NCI-H1694 (cell line): Measurements from ENCODE around the gene POLR3A.
"Not testable (repeated sequence)": the region's sequence is repeated elsewhere in the genome, so short reads cannot be mapped to it uniquely, and the experiment has no call there.

ENCODE experiments used
- DNase-seq: peaks from one replicate; lab custom pipeline; 2025; lab: John Stamatoyannopoulos, UW

The POLR3A gene

DNA sequence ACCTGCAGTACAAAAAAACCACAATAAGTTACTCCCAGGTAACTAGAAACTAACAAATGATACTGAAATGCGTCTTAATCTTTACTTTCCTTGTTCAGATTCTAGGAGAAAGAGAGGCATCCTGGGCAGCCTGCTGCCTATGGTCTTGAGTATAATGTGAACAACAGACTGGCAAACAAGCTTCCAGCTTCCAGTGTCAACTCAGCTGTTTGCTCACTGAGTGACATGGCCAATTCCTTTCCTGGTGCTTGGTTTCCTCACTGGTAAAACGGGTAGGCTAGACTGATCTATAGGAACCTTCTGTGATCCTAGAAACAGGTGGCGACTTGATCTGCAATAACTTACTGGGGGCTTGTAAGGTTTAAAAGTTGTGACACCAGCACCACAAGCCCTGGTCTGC, 10.1 kb downstream of the POLR3A start:
- no peak for DNase-seq

DNA sequence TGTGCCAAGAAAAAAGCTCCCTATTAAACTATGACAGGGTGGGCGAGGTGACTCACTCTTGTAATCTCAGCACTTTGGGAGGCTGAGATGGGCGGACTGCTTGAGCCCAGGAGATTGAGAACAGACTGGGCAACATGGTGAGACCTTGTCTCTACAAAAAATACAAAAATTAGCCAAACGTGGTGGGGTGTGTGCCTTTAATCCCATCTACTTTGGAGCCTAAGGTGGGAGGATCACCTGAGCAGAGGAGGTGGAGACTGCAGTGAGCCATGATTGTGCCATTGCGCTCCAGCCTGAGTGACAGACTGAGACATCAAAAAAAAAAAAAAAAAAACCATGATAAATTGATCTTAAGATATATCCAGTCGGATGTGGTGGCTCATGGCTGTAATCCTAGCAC, 11.5 kb downstream of the POLR3A start:
- no peak for DNase-seq

DNA sequence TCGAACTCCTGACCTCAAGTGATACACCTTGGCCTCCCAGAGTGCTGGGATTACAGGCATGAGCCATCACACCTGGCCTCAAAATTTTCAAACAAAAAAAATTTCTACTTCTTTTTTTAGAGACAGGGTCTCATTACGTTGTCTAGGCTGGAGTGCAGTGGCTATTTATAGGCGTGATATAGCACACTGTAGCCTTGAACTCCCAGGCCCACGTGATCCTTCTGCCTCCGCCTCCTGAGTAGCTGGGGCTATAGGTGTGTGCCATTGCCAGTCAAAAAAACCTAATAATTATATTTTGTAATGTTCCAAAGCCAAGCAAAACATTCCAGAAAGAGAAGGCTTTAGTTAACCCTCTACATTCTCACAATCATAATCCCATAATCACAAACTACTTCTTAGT, 13.8 kb downstream of the POLR3A start:
- no peak for DNase-seq

DNA sequence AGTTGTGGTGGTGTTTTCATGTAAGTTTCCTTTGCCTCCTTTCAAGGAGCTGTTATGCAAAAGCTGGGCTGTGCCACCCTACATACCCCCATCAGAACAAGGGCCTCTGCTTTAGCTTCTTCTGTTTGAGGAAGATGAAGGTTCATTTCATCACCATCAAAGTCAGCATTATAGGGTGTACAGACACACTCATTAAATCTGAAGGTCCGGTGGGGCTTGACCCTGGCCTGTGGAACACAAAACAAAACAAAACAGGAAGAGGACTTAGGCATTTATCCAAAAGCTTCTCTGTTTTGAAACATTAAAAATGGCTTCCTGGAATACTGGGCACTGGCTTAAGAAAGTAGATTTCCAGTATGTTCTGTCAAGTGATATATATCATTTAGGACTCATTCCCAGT, 15.8 kb downstream of the POLR3A start:
- DNase-seq = no peak

DNA sequence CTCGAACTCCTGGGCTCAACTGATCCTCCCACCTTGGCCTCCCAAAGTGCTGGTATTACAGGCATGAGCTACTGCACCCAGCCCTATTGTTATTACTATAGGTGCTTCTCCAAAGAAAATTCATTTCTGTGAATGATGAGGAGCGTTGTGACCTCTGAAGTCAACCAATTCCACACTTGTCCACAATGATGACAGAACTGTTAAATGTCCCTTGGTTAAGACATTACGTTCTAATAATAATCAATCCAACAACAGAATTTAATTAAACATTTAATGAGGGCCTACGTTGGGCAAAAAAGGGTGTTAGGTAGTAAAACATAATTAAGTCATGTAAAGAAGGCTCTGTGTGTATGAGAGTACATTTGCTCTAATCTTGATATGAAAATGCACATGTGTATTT, 18.2 kb downstream of the POLR3A start:
- DNase-seq = no peak

DNA sequence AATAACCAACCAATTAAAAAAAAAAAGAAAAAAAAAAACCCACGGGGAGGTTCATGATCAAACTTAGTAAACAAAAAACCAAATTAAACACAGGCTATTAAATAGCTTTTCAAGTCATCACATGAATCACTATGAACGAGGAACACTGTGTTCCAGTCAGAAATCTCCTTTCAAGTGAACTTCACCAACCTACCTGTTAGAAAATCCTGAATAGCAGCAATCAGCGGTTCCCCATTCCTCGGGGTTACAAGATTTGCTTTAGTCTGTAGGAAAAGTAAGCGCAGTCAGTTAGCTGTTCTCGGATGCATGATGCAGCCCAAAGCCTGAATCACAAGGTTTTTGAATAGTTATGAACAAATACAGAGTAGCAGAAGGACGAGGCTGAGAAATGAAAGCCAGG, 19.0 kb downstream of the POLR3A start:
- DNase-seq = no peak

DNA sequence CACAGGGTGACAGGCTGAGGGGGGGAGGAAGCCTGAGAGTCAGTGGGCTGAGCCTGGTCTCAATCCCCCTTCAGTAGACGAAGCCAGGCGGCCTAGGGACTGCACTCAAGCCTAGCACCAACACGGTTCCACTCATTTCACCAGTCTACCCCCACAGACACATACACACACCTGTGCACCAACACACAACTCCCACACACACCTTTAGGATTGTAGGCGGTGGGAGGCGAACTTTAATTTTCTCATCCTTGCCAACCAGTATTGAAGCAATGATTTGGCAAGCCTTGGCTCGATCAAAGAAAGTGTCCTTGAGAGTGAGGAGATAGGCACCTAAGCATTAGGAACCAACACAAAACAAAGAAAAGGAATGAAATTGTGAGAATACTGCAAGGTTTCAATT, 19.7 kb downstream of the POLR3A start:
- no peak for DNase-seq

DNA sequence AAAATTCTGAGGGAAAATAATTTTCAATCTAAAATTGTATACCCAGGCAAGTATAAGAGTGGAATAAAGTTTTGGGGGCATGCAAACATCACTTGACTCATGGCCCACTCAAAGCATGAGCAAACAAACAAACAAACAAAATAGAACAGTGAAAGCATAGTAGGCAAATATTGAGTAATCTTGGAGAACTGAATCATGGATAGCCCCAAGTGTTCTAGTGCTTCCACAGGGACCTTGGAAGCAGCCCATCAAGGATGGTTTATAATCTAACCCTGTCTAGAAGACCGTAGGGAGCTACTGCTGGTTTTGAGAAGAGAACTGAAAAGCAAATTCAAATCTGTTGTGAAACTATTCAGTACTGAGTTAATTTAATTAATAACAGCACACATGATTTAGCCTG, 22.1 kb downstream of the POLR3A start:
- DNase-seq = no peak

DNA sequence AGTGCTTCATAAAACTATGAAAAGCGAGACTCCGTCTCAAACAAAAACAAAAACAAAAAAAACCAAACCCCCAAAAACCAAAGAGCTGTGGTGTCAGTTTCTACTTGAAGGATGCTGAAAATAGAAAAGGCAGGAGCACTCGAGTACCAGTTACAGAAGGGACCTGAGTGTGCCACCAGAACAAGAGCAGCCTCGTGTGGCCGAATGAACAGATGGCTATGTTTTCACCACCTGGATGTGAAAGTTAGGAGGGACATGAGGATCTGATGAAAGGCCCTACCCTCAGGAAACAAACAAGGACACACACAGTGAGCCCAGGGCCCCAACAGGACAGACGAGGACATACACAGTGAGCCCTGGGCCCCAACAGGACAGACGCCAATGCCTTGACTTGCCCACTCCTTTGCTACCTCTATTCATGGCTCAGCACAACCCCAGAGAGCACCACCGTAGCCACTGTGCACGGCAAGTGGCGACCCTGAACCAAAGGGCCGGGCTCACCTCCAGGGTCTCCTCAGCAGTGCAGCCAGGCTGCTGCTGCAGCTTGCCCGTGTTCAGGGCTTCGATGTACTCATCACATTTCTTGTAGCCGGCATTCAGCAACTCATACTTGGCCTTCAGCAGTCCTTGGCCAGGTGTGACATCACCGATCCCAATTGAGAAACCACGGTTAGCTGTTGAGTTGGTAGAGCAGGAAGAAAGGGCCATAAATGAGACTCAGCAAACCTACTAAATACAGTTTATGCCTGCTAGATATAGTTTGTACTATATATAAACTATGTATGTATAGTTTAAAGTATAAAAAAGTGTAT, 24.9 kb downstream of the POLR3A start:
- DNase-seq = no peak

DNA sequence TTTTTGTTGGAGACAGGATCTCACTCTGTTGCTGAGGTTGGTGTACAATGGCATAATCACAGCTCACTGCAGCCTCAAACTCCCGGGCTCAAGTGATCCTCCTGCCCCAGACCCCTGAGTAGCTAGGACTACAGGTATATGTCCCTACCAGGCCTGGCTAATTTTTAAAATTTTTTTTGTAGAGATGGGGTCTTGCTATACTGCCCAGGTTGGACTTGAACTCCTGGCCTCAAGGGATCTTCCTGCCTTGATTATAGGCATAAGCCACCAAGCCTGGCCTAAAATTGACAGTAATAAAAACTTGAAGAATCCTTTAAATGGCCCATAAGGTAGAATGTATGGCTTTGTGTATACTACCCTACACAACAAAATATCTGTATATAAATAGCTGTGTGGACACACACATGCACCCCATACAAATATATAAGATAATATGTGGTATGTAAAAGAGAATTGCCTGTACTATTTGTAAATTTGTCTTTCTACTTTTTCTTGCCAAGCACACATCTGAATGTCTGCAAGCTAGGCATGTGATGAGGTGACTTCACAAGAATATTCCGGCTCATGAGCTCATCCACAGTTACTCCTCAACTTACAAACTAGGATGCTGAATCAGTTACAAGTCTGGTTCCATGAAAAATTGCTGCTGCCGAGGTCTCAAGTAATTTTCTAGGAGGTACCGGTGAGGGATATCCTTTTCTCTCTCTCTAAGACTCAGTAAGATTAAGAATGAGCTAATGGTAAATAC, 26.6 kb downstream of the POLR3A start:
- no peak for DNase-seq

DNA sequence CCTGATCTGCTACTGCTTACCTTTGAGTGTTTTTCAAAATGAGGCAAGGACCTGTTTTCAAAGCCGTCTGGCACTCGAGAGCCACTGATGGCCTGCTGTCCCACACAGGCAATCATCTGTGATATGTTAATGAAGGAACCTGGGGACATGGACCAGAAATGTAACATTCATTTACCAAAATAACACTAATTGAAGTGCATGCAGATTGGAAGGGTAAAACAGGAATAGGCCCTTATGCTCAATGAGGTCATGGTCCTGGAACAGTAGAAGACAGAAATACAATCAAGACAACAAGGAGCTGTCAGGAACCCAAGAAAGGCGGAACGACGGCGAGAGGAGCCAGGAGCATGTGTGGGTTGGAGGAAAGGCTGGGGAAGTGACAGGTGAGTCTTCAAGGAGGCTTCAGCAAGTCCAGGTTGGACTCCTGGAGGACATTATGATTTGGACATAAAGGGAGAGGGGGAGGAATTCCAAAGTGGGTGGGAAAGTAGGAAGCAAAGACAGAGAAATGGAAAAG, 28.3 kb downstream of the POLR3A start:
- DNase-seq = no peak

DNA sequence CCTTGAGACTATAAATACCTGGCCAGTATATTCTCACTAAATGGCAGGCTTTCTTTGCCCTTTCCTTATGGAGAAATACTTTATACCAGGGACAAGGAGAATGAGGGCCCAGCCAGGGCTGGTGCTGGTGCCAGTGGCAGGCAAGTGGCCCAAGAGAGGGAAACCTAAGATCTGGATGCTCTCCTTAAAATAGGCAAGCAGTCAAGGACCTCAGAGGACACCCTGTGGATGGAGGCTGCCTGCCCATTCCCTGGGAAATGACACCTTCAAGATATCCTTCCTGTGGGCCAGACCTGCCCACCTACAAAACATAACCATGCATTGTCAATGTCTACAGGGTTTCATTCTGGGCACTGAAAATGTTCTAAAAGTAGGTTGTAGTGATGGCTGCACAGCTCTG, 29.1 kb downstream of the POLR3A start:
- no peak for DNase-seq

DNA sequence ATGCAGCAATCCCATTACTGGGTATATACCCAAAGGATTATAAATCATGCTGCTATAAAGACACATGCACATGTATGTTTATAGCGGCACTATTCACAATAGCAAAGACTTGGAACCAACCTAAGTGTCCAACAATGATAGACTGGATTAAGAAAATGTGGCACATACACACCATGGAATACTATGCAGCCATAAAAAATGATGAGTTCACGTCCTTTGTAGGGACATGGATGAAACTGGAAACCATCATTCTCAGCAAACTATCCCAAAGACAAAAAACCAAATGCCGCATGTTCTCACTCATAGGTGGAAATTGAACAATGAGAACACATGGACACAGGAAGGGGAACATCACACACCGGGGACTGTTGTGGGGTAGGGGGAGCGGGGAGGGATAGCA, 30.5 kb downstream of the POLR3A start:
- DNase-seq = not testable (repeated sequence)

DNA sequence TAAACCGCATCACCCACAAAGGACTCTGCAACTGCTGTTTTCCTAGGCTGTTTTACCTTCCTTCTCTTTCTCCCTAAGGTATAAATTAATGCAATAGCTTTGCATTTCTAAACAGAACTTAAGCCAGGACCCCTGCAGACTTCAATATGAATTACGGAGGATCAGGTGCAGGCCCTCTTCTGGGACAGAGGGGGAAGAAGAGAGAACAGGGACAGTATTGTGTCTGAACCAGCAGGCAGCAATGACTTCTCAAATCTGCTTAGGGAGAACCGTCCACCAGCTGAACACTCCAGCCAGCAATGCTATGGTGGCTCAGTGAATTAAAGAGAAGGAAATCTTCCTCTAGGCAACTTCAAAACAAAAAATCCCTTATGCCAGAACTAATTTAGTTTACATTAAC, 35.7 kb downstream of the POLR3A start:
- no peak for DNase-seq

DNA sequence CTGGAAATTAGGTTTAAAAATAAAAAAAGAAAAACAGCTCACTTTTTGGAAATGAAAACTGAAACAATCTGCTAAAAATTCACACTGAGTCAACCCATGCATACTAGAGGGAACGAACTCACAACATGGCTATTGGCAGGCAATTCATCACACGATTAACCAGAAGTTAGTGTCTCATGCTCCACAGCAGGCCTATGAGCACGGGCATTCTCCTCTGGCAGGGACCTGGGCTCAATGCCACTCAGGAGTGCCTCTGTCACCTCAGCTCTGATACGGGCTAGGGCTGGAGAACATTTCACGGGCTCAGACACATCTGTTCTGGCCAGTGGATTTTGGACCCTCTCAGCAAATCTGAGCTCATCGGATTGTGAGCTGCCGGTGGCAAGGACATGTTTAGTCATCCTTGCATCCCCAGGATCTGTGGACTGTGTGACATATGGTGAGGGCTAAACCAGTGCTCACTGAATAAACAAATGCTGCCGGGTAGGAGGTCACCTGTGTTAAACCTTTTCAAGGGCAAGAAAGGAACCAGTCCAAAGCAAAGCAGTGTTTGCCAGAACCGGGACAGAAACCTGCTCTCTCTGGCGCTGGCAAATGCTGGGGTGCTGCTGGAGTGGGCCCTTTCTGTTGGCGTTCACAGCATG, 40.1 kb downstream of the POLR3A start:
- DNase-seq = peak; percentile 52

DNA sequence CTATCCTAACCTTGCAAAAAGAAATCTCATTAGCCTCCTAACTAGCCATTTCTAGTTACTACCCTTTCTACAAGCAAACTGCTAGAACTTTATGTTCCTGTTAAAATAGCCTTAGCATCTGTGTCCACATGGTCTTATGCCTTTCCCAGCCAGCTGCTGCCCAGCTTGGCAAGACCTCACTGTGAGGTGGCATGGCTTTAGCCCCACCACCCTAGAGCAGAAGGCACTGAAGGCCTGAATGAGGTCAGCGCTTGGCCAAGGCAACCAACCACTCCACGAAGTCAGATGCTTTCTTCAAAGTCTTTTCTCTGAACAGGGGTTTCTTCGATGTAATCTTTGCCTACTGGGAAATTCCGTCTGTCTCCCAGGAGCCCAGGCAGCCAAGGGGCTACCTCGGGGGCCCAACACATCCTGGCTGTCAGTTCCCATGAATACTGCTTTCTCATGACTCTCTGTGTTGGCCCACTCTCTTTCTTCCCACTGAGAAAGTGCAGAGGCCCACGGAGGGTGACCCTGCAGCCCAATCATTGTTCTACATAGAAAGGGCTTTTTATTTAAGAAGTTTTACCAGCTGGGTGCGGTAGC, 41.6 kb downstream of the POLR3A start:
- no peak for DNase-seq

DNA sequence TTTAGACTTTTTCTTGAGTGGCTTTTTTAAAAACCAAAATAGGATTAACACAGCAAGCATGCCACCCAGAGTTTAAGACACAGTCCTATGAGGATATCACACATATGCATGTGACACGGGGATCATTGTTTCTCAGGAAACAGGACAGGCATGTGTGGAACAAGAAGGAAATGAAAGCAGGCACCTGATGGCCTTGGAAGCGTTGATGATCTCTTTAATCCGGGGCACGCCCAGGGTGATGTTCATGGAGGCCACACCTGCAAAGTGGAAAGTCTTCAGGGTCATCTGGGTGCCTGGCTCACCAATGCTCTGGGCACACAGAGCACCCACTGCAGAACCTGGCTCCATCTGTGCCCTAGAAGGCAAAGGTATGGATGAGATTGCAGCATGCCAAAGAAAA, 44.3 kb downstream of the POLR3A start:
- no peak for DNase-seq

DNA sequence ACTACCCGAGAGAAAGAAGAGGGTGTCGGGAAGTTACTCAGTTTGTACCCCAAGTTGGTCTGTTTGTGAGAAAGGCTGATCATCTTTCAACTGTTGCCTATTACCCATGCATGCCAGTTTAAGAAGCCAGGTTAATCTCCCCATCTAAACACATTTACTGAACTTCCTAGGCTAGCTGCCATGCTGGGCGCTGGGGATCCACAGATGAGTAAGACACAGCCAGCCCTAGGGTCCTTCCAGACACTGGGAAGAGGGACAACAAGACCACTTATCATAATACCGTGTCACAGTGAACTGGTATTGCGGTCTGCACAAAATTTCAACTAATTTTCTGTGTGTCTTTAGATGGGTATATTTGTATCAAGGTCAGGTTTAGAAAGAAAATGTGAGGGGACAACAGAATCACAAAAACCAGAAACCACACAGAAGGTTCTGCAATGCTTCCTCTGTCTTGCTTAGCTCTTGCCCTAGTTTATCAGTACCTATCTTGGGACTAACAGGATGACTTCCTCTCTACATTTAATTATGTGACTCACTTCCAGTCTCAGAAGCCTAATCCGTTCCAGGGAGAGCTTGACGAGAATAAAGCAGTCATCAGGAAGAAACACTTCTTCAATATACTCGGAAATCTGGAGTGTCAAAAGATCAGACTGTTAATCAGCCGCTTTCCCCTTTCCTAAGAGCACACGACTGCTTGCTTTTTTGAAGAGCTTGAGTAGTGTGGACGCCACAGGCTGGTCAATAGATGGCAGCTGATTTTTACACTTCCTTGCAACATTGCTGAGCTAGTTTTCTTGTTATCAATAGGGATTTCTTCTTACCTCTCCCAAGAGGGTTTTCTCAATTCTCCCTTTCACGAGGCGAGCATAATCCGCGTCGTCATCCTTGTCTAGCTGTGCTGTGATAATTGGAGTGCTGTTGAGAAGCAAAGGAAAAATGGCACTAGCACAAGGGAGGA, 45.7 kb downstream of the POLR3A start:
- DNase-seq = no peak

DNA sequence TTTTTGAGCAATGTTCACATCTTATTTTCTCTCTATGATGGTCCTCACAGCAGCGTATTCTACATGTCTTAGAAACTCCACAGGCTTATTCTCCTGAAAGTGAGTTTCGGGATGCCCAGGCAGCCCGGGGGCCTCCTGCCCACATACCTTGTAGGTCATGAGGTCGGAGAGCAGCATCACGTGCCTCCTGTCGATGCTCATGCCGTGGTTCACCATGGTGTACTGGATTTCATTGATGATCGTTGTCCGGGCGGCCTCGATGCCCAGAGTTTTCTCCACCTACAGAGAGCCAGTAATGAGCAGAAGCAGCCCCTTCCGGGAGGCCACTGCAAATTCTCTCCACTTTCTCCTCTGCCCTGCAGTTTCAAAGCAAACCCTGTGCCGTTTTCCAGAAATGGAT, 48.0 kb downstream of the POLR3A start:
- no peak for DNase-seq

DNA sequence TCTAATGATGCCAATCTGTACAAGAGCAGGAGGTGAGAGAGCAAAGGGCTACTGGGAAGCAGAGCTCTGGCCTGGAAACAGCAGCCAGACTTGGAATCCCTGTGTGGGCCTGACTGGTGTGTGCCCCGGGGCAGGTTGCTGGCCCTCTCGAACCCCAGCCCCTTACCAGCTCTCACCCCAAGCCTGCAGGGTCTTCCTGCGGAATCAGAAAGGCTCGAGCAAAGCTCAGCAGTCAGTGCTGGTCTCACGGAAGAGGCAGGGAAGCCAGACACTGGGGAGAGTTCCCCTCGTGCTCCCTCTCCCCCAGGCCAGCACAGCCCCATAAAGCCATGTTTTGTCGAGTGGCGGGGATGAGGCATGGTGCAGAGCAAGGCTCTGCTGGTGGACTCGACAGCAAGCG, 50.1 kb downstream of the POLR3A start:
- DNase-seq = no peak

DNA sequence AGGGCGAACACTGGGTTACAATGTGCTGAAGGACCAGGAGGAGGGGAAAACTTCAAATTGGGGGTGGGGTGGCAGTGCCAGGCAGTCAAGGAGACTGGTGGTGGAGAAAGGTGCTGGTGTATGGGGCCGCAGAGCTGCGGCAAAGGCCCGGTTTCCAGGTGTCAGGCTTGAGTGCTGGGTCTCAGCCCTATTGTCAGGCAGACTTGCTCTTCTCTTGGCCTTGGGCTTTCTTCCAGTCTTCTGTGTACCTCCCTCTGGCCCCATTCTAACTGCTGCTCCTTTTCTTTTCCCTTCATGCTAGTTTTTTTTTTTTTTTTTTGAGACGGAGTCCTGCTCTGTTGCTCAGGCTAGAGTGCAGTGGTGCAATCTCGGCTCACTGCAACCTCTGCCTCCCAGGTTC, 51.0 kb downstream of the POLR3A start:
- no peak for DNase-seq
